Right lobe of liver (tissue), 4 donors: Measurements from ENCODE around the gene PLPP6.

Experiments used
- POLR2A ChIP-seq: fragments of 450-650 bp; IDR thresholded peaks from one replicate; pipeline ENCODE4 v1.6.1; 2017; ENCODE audit warnings: antibody characterized with exemption, mild to moderate bottlenecking
- TF ChIP-seq, protein P1 (sequence below), 4 donors: fragments of 200-600 bp in 3 of 4; fragments of 450-650 bp in 1 of 4; IDR thresholded peaks; one replicate each; pipeline versions ENCODE4 v1.5.1 to v1.8.0; 2016 to 2022; ENCODE audit warnings: antibody characterized with exemption in 4 of 4, mild to moderate bottlenecking in 2 of 4
- donor health status: DM: no; HTN: no; CAD: no.
- donor health status: DM: no; HTN: no; CAD: no.
- donor health status: DM: no; HTN: yes; CAD: no.

DNA sequence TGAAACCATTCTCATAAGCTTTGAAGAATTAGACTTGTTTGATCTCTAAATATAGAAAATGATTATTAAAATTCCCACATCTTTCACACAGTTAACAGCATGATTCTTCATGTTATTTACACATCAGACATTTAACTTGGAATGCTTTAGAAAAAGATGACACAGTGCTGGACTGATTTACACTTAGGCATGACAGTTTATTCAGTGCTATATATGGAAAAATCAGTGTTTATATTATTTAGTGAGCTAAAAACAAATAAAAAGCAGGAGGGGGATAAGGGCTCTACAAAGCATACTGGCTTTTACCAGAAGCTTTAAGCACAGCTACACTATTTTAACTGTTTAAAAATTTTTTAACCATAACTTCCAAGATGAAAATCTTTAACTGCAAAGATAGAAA is 47.3 kb downstream of the PLPP6 start:
- TF ChIP-seq, protein P1, sequence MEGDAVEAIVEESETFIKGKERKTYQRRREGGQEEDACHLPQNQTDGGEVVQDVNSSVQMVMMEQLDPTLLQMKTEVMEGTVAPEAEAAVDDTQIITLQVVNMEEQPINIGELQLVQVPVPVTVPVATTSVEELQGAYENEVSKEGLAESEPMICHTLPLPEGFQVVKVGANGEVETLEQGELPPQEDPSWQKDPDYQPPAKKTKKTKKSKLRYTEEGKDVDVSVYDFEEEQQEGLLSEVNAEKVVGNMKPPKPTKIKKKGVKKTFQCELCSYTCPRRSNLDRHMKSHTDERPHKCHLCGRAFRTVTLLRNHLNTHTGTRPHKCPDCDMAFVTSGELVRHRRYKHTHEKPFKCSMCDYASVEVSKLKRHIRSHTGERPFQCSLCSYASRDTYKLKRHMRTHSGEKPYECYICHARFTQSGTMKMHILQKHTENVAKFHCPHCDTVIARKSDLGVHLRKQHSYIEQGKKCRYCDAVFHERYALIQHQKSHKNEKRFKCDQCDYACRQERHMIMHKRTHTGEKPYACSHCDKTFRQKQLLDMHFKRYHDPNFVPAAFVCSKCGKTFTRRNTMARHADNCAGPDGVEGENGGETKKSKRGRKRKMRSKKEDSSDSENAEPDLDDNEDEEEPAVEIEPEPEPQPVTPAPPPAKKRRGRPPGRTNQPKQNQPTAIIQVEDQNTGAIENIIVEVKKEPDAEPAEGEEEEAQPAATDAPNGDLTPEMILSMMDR (IDR thresholded peaks at IDR 0.05): no peak
- no peak for TF ChIP-seq POLR2A
